Vagina (tissue), 2 donors: ENCODE data around the gene MLH3. TPM values are rescaled to one million over a fixed set of nuclear protein-coding genes. Genes with fewer than 3 reads are reported as not detected.
"Not testable (repeated sequence)": the region's sequence is repeated elsewhere in the genome, so short reads cannot be mapped to it uniquely, and the experiment has no call there.

Experiments used
- DNase-seq, 2 donors: peaks; one replicate each; pipeline ENCODE4 v3.0.0-alpha.2; 2017; ENCODE audit errors: extremely low spot score in 2 of 2
- H3K27ac ChIP-seq: fragments of 200-600 bp; sonication (generic); one replicate; pipeline ENCODE4 v1.5.1; 2019
- H3K27me3 ChIP-seq: fragments of 200-600 bp; sonication (generic); one replicate; pipeline ENCODE4 v1.5.1; 2019
- H3K36me3 ChIP-seq, 2 donors: fragments of 200-600 bp; sonication (generic); one replicate each; pipeline ENCODE4 v1.5.1; 2017 to 2019
- H3K4me1 ChIP-seq: fragments of 200-600 bp; sonication (generic); one replicate; pipeline ENCODE4 v1.5.1; 2019
- H3K4me3 ChIP-seq, 2 donors: fragments of 200-600 bp; sonication (generic); 1 replicate in 1 of 2; 2 replicates in 1 of 2; pipeline ENCODE4 v1.5.1; 2016 to 2019
- H3K9me3 ChIP-seq: fragments of 200-600 bp; sonication (generic); one replicate; pipeline ENCODE4 v1.5.1; 2019
- POLR2A ChIP-seq, 2 donors: fragments of 450-650 bp; IDR thresholded peaks; one replicate each; pipeline ENCODE4 v1.6.1; 2017; ENCODE audit warnings: antibody characterized with exemption in 2 of 2, mild to moderate bottlenecking in 2 of 2, moderate library complexity in 2 of 2
- POLR2AphosphoS5 ChIP-seq, 2 donors: sonication (generic); formaldehyde crosslinking; IDR thresholded peaks; one replicate each; pipeline ENCODE4 v1.9.0; 2017; ENCODE audit warnings: antibody characterized with exemption in 2 of 2, mild to moderate bottlenecking in 2 of 2, low read depth in 1 of 2; ENCODE audit not compliant: insufficient read depth in 1 of 2
- intact Hi-C: fragments of 100-400 bp; cut with DNase I; formaldehyde crosslinking; loops from one replicate; pipeline ENCODE4 v1.15.1; 2023
- total RNA-seq: library from RNA; depleted of rRNA; stranded (reverse); fragments of >200 nt; gene quantifications from one replicate; pipeline ENCODE4 v1.2.3, GENCODE V29; 2016
- TF ChIP-seq, protein P1 (sequence below), 3 experiments: fragments of 450-650 bp in 2 of 3; fragments of 200-600 bp in 1 of 3; sonication (generic) in 1 of 3; IDR thresholded peaks; one replicate each; pipeline ENCODE4 v1.5.1; 2017 to 2019; ENCODE audit warnings: antibody characterized with exemption in 3 of 3, mild to moderate bottlenecking in 2 of 3, moderate library complexity in 2 of 3

MLH3 gene
- total RNA-seq, 1 donor from 2014 or later, result 32.9 TPM

DNA sequence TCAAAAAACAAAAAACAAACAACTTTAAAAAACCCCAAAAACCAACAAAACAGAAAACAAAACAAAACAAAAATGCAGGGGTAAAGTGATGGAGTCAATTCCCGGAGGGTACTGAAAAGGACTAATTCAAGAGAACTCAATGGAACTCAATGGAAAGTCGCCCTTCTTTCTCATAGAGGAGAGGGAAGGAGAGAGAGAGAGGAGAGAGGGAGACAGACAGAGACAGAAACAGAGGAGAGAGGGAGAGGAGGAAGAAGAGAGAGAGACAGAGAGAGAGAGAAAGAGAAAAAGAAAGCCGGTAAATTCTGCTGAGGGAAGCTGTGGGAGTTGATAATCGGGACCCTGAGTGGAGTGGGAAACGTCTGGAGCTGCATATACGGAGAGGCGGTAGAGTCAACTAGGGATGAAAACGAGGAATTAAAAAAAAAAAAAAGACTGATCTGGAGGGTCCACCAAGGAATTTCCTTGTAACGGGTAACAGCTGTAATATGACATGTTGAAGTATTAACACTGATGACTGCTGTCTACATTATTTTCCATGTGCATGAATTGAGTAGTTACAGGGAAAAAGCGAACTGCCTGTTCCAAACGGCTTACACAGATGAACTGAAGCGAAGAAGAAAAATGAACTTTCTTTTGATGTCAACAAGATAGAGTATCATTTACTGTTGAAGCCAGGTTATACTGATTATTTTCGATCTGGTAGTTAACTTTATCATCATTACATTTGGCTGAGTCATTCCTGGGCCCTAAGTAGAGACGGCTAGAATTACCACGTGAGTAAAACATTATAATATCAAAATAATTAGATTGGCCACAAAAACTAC is 17.2 kb upstream of the MLH3 start:
- Histone ChIP-seq H3K9me3 (no peaks in the 10 kb centered on the region), H3K36me3 (no peaks in the 10 kb centered on the region), H3K27ac (peak overlapping the region; percentile 75), H3K27me3 (no peaks in the 10 kb centered on the region), H3K4me1 (peaks cover 29% of the 10 kb centered on the region), H3K4me3 (peak overlapping the region; percentile 42 to 44)
- TF ChIP-seq, protein P1, sequence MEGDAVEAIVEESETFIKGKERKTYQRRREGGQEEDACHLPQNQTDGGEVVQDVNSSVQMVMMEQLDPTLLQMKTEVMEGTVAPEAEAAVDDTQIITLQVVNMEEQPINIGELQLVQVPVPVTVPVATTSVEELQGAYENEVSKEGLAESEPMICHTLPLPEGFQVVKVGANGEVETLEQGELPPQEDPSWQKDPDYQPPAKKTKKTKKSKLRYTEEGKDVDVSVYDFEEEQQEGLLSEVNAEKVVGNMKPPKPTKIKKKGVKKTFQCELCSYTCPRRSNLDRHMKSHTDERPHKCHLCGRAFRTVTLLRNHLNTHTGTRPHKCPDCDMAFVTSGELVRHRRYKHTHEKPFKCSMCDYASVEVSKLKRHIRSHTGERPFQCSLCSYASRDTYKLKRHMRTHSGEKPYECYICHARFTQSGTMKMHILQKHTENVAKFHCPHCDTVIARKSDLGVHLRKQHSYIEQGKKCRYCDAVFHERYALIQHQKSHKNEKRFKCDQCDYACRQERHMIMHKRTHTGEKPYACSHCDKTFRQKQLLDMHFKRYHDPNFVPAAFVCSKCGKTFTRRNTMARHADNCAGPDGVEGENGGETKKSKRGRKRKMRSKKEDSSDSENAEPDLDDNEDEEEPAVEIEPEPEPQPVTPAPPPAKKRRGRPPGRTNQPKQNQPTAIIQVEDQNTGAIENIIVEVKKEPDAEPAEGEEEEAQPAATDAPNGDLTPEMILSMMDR (IDR thresholded peaks at IDR 0.05), result no peak
- no peak for TF ChIP-seq POLR2AphosphoS5 (IDR thresholded peaks at IDR 0.05; ENCODE audit: insufficient read depth in 1 of 2, low read depth in 1 of 2)
- intact Hi-C loops, result loop anchor here (5.0 kb wide), 1 partner anchor 66 kb away; the partner anchor contains the start of gene EIF2B2
- no peak for DNase-seq

- not testable (repeated sequence) for H3K27me3 ChIP-seq, DNase-seq, H3K9me3 ChIP-seq, H3K36me3 ChIP-seq, H3K4me3 ChIP-seq
- intact Hi-C loops, result loop anchor here (5.0 kb wide), 1 partner anchor 65 kb away; the partner anchor contains the start of gene EIF2B2
- Histone ChIP-seq H3K4me1 (peaks cover 37% of the 10 kb centered on the region), H3K27ac (peak overlapping the region; percentile 75)
Measured at GRCh38 chr14:75067765-75068164, 16.5 kb upstream of the MLH3 start.

- Histone ChIP-seq H3K9me3 (no peaks in the 10 kb centered on the region), H3K4me1 (peaks cover 39% of the 10 kb centered on the region), H3K4me3 (no peak overlapping the region), H3K27ac (no peak overlapping the region), H3K36me3 (no peaks in the 10 kb centered on the region), H3K27me3 (no peaks in the 10 kb centered on the region)
- TF ChIP-seq, protein P1 (IDR thresholded peaks at IDR 0.05), result no peak
- intact Hi-C loops, result loop anchor here (5.0 kb wide), 1 partner anchor 65 kb away; the partner anchor contains the start of gene EIF2B2
- no peak for DNase-seq
Measured at GRCh38 chr14:75067212-75067611, 15.9 kb upstream of the MLH3 start.

GRCh38 chr14:75066691-75067090 is 15.4 kb upstream of the MLH3 start:
- Histone ChIP-seq H3K27me3 (no peaks in the 10 kb centered on the region), H3K9me3 (no peaks in the 10 kb centered on the region), H3K4me3 (no peak overlapping the region), H3K4me1 (peaks cover 39% of the 10 kb centered on the region), H3K27ac (no peak overlapping the region), H3K36me3 (no peaks in the 10 kb centered on the region)
- intact Hi-C loops, result loop anchor here (5.0 kb wide), 1 partner anchor 64 kb away; the partner anchor contains the start of gene EIF2B2
- DNase-seq, result no peak
- TF ChIP-seq, protein P1 (IDR thresholded peaks at IDR 0.05), result no peak
- TF ChIP-seq POLR2AphosphoS5 (IDR thresholded peaks at IDR 0.05; ENCODE audit: insufficient read depth in 1 of 2, low read depth in 1 of 2) (no peak), POLR2A (IDR thresholded peaks at IDR 0.05) (no peak)

- DNase-seq, result no peak
- TF ChIP-seq, protein P1 (IDR thresholded peaks at IDR 0.05), result no peak
- TF ChIP-seq POLR2A (IDR thresholded peaks at IDR 0.05), result no peak
- TF ChIP-seq POLR2AphosphoS5 (IDR thresholded peaks at IDR 0.05; ENCODE audit: insufficient read depth in 1 of 2, low read depth in 1 of 2), result peak in 1 of 2 donors; percentile 10
- Histone ChIP-seq H3K9me3 (no peaks in the 10 kb centered on the region), H3K36me3 (no peaks in the 10 kb centered on the region), H3K4me3 (peak overlapping the region; percentile 58 to 85), H3K27me3 (no peaks in the 10 kb centered on the region), H3K27ac (no peak overlapping the region), H3K4me1 (peaks cover 31% of the 10 kb centered on the region)
- intact Hi-C loops, result no loop called here
Measured at GRCh38 chr14:75064205-75064567, 12.9 kb upstream of the MLH3 start.
